ENCODE results near the gene CHD2.

GRCh38 chr15:92954578-92954977, 54.5 kb downstream of the CHD2 start:
- TF ChIP-seq CTCF (conservative IDR thresholded peaks at IDR 0.05) (peak; percentile 34; the same call in 1 of the 2 replicates), EZH2 (IDR thresholded peaks at IDR 0.05; ENCODE audit: low read depth) (no peak)
